MG63 (cell line): Measurements from ENCODE around the gene GAPDHS. TPM values are rescaled to one million over a fixed set of nuclear protein-coding genes. Genes with fewer than 3 reads are reported as not detected.

Experiments used
- DNase-seq: peaks from one replicate; pipeline ENCODE4 v3.0.0-alpha.2; 2020
- H3K27me3 ChIP-seq: fragments of 250-450 bp; sonication (Bioruptor Pico); 2 replicates; pipeline ENCODE4 v1.5.1; 2020; ENCODE audit warnings: mild to moderate bottlenecking, moderate library complexity
- H3K36me3 ChIP-seq: fragments of 250-450 bp; sonication (Bioruptor Pico); 2 replicates; pipeline ENCODE4 v1.5.1; 2020; ENCODE audit warnings: mild to moderate bottlenecking, moderate library complexity
- H3K4me3 ChIP-seq: fragments of 250-450 bp; sonication (Bioruptor Pico); 2 replicates; pipeline ENCODE4 v1.5.1; 2020; ENCODE audit warnings: mild to moderate bottlenecking, moderate library complexity
- H3K9me3 ChIP-seq: fragments of 250-450 bp; sonication (Bioruptor Pico); 2 replicates; pipeline ENCODE4 v1.5.1; 2020; ENCODE audit warnings: mild to moderate bottlenecking, moderate library complexity
- total RNA-seq: library from RNA; depleted of rRNA; stranded (reverse); fragments of >200 nt; shearing (Covaris generic); gene quantifications from 2 replicates; pipeline ENCODE4 v1.2.3, GENCODE V29; 2014; ENCODE audit warnings: low replicate concordance

GAPDHS gene
- total RNA-seq, 1 experiment from 2014 or later, result not detected

GRCh38 chr19:35545001-35545854, 12.0 kb downstream of the GAPDHS start, which contains the start of gene TMEM147:
Gene TMEM147 (plus strand): TSS chr19:35545626. CDS start chr19:35545740, 114 bp downstream.
- no peaks in the 10 kb centered on the region for H3K27me3 ChIP-seq

GRCh38 chr19:35545855-35546381, 12.7 kb downstream of the GAPDHS start:
- Histone ChIP-seq H3K9me3 (no peaks in the 10 kb centered on the region), H3K27me3 (no peaks in the 10 kb centered on the region), H3K36me3 (peaks cover 53% of the 10 kb centered on the region), H3K4me3 (peak overlapping the region; percentile 74)
- peak; percentile 75 for DNase-seq

More at GRCh38 chr19:35545001-35545854, 12.0 kb downstream of the GAPDHS start, which contains the start of gene TMEM147:
- DNase-seq, result peak; percentile 97
- Histone ChIP-seq H3K4me3 (peak within 1 kb of the TSS; percentile 74), H3K9me3 (no peaks in the 10 kb centered on the region), H3K36me3 (peaks cover 53% of the 10 kb centered on the region)

- DNase-seq, result no peak
Measured at GRCh38 chr19:35546532-35546931, 13.3 kb downstream of the GAPDHS start.

GRCh38 chr19:35549174-35549788, 16.0 kb downstream of the GAPDHS start:
- Histone ChIP-seq H3K4me3 (no peak overlapping the region), H3K9me3 (no peaks in the 10 kb centered on the region), H3K36me3 (peaks cover 36% of the 10 kb centered on the region), H3K27me3 (no peaks in the 10 kb centered on the region)
- DNase-seq, result no peak

More at GRCh38 chr19:35546532-35546931, 13.3 kb downstream of the GAPDHS start:
- Histone ChIP-seq H3K4me3 (peak overlapping the region; percentile 74), H3K27me3 (no peaks in the 10 kb centered on the region), H3K9me3 (no peaks in the 10 kb centered on the region), H3K36me3 (peaks cover 53% of the 10 kb centered on the region)

- H3K27me3 ChIP-seq, result no peaks in the 10 kb centered on the region
- no peak for DNase-seq
- peaks cover 34% of the 10 kb centered on the region for H3K36me3 ChIP-seq
- H3K9me3 ChIP-seq, result no peaks in the 10 kb centered on the region
- H3K4me3 ChIP-seq, result no peak overlapping the region
Measured at GRCh38 chr19:35549879-35550523, 16.7 kb downstream of the GAPDHS start.

- H3K9me3 ChIP-seq, result no peaks in the 10 kb centered on the region
- DNase-seq, result no peak
- H3K4me3 ChIP-seq, result no peak overlapping the region
- H3K27me3 ChIP-seq, result no peaks in the 10 kb centered on the region
- peaks cover 34% of the 10 kb centered on the region for H3K36me3 ChIP-seq
Measured at GRCh38 chr19:35551091-35551810, 18.0 kb downstream of the GAPDHS start.

- no peaks in the 10 kb centered on the region for H3K27me3 ChIP-seq
- DNase-seq, result no peak
- no peaks in the 10 kb centered on the region for H3K9me3 ChIP-seq
- H3K4me3 ChIP-seq, result no peak overlapping the region
- H3K36me3 ChIP-seq, result peaks cover 19% of the 10 kb centered on the region
Measured at GRCh38 chr19:35552534-35553384, 19.5 kb downstream of the GAPDHS start.

GRCh38 chr19:35553385-35554000, 20.2 kb downstream of the GAPDHS start:
- Histone ChIP-seq H3K4me3 (no peak overlapping the region), H3K36me3 (peaks cover 12% of the 10 kb centered on the region; the same call in 1 of the 2 replicates), H3K27me3 (peaks cover 4% of the 10 kb centered on the region), H3K9me3 (no peaks in the 10 kb centered on the region)
- no peak for DNase-seq

- Histone ChIP-seq H3K4me3 (no peak overlapping the region), H3K9me3 (no peaks in the 10 kb centered on the region), H3K36me3 (peaks cover 7% of the 10 kb centered on the region; the same call in 1 of the 2 replicates), H3K27me3 (peaks cover 10% of the 10 kb centered on the region)
- no peak for DNase-seq
Measured at GRCh38 chr19:35554076-35554475, 20.8 kb downstream of the GAPDHS start.

GRCh38 chr19:35555301-35556005, 22.2 kb downstream of the GAPDHS start:
- Histone ChIP-seq H3K27me3 (peaks cover 19% of the 10 kb centered on the region), H3K36me3 (no peaks in the 10 kb centered on the region), H3K9me3 (no peaks in the 10 kb centered on the region), H3K4me3 (no peak overlapping the region)
- DNase-seq, result peak; percentile 29

GRCh38 chr19:35556025-35556590, 22.9 kb downstream of the GAPDHS start:
- no peaks in the 10 kb centered on the region for H3K9me3 ChIP-seq
- peaks cover 19% of the 10 kb centered on the region for H3K27me3 ChIP-seq
- no peaks in the 10 kb centered on the region for H3K36me3 ChIP-seq
- DNase-seq, result no peak
- no peak overlapping the region for H3K4me3 ChIP-seq

GRCh38 chr19:35556846-35557538, 23.7 kb downstream of the GAPDHS start:
- Histone ChIP-seq H3K9me3 (no peaks in the 10 kb centered on the region), H3K36me3 (no peaks in the 10 kb centered on the region), H3K4me3 (no peak overlapping the region), H3K27me3 (peaks cover 19% of the 10 kb centered on the region)
- DNase-seq, result no peak

- Histone ChIP-seq H3K27me3 (peaks cover 19% of the 10 kb centered on the region), H3K4me3 (no peak overlapping the region), H3K36me3 (no peaks in the 10 kb centered on the region), H3K9me3 (no peaks in the 10 kb centered on the region)
- peak; percentile 46 for DNase-seq
Measured at GRCh38 chr19:35557539-35558399, 24.5 kb downstream of the GAPDHS start.
